Spleen (tissue), 11 donors: ENCODE results near the gene CGNL1. TPM values are rescaled to one million over a fixed set of nuclear protein-coding genes. Genes with fewer than 3 reads are reported as not detected.

Source experiments
- DNase-seq: peaks from one replicate; pipeline ENCODE4 v3.0.0-alpha.2; 2020
- H3K27ac ChIP-seq, 8 donors: fragments of 200-600 bp; sonication (generic) in 7 of 8; 1 replicate in 4 of 8; 2 replicates in 4 of 8; pipeline versions ENCODE4 v1.5.0 to v1.8.0; 2016 to 2021; ENCODE audit warnings: inconsistent platforms in 4 of 8, mild to moderate bottlenecking in 4 of 8, moderate library complexity in 1 of 8
- H3K27me3 ChIP-seq, 7 donors: fragments of 200-600 bp; sonication (generic) in 6 of 7; replicated peaks in 1 of 7; 1 replicate in 4 of 7; 2 replicates in 3 of 7; pipeline versions ENCODE4 v1.5.0 to v1.8.0; 2016 to 2021; ENCODE audit warnings: inconsistent platforms in 3 of 7, mild to moderate bottlenecking in 1 of 7
- H3K36me3 ChIP-seq, 6 donors: fragments of 200-600 bp; sonication (generic) in 5 of 6; 1 replicate in 4 of 6; 2 replicates in 2 of 6; pipeline versions ENCODE4 v1.5.0 to v1.8.0; 2016 to 2021; ENCODE audit warnings: inconsistent platforms in 2 of 6
- H3K4me1 ChIP-seq, 6 donors: fragments of 200-600 bp; sonication (generic) in 5 of 6; 1 replicate in 3 of 6; 2 replicates in 3 of 6; pipeline versions ENCODE4 v1.5.0 to v1.8.0; 2016 to 2021; ENCODE audit warnings: inconsistent platforms in 3 of 6
- H3K4me3 ChIP-seq, 8 donors: fragments of 200-600 bp; sonication (generic) in 7 of 8; 1 replicate in 4 of 8; 2 replicates in 4 of 8; pipeline versions ENCODE4 v1.5.0 to v1.8.0; 2016 to 2021; ENCODE audit warnings: inconsistent platforms in 4 of 8, mild to moderate bottlenecking in 4 of 8, moderate library complexity in 2 of 8
- H3K9me3 ChIP-seq, 8 donors: fragments of 200-600 bp; sonication (generic) in 7 of 8; 1 replicate in 4 of 8; 2 replicates in 4 of 8; pipeline versions ENCODE4 v1.5.0 to v1.8.0; 2016 to 2021; ENCODE audit warnings: inconsistent platforms in 4 of 8
- CTCF ChIP-seq, 11 experiments: fragments of 200-600 bp in 7 of 11; fragments of 450-650 bp in 4 of 11; sonication (generic) in 4 of 11; IDR thresholded peaks in 8 of 11; conservative IDR thresholded peaks in 3 of 11; 1 replicate in 7 of 11; 2 replicates in 4 of 11; pipeline versions ENCODE4 v1.4.0 to v1.8.0; 2016 to 2021; ENCODE audit warnings: antibody characterized with exemption in 11 of 11, inconsistent platforms in 4 of 11, mild to moderate bottlenecking in 1 of 11
- POLR2A ChIP-seq, 3 donors: fragments of 450-650 bp; IDR thresholded peaks; one replicate each; pipeline ENCODE4 v1.5.1; 2017; ENCODE audit warnings: antibody characterized with exemption in 3 of 3, mild to moderate bottlenecking in 1 of 3
- POLR2AphosphoS5 ChIP-seq, 3 donors: sonication (generic); formaldehyde crosslinking; IDR thresholded peaks; one replicate each; pipeline ENCODE4 v1.5.1; 2017; ENCODE audit warnings: antibody characterized with exemption in 3 of 3
- WGBS, 5 donors: extraction: QIAGEN DNeasy Blood & Tissue Kit in 3 of 5; methylation state at CpG; one replicate each; pipeline versions ENCODE4 v1.1.5 to v1.1.7; 2013 to 2018; 5-methylcytosine and 5-hydroxymethylcytosine counted together
- intact Hi-C: fragments of 100-400 bp; cut with DNase I; formaldehyde crosslinking; loops from one replicate; pipeline ENCODE4 v1.15.0; 2023; ENCODE audit warnings: low total_unique reads
- polyA plus RNA-seq, 3 donors: library from polyadenylated mRNA; stranded (reverse); fragments of 200-250 nt; gene quantifications; one replicate each; pipeline ENCODE4 v1.2.1, GENCODE V29; 2013
- total RNA-seq, 7 donors: library from RNA; depleted of rRNA in 3 of 7; stranded (reverse); fragments of >200 nt in 3 of 7; fragmentation: NEBNext Ultra II Directional in 4 of 7; extraction: Animal tissue kit (Norgen Biotek cat#: 25700) in 4 of 7; gene quantifications; one replicate each; pipeline versions ENCODE4 v1.1.0 to v1.2.1, GENCODE V29; 2016 to 2021
- donor health status: healthy with polysubstance abuse.
- donor health status: DM: no; HTN: no; CAD: no; lungs with moderate emphysema.
- donor health status: DM: no; HTN: no; CAD: no.
- donor health status: Bipolar disorder and iron deficiency.
- donor health status: healthy.
- donor health status: DM: no; HTN: no; CAD: no.
- donor health status: DM: yes; HTN: yes; CAD: no.

The CGNL1 gene
- total and polyA plus RNA-seq, 10 donors: 0.07 to 0.73 (median 0.36) TPM

- Histone ChIP-seq H3K27me3 (peaks cover 0 to 5% (median 0%) of the 10 kb centered on the region in 7 donors), H3K9me3 (no peaks in the 10 kb centered on the region), H3K4me3 (no peak overlapping the region), H3K36me3 (no peaks in the 10 kb centered on the region), H3K4me1 (peaks cover 0 to 14% (median 2%) of the 10 kb centered on the region in 6 donors), H3K27ac (no peak overlapping the region)
- TF ChIP-seq CTCF (IDR thresholded peaks at IDR 0.05 in 8 of 11, conservative IDR thresholded peaks at IDR 0.05 in 3 of 11): no peak
- TF ChIP-seq POLR2AphosphoS5 (IDR thresholded peaks at IDR 0.05): no peak
- no peak for TF ChIP-seq POLR2A (IDR thresholded peaks at IDR 0.05)
- no peak for DNase-seq
- intact Hi-C loops: loop anchor here (5.0 kb wide), 1 partner anchor 307 kb away; no protein-coding TSS in a partner anchor
- WGBS, 5 donors: 93 to 97% (median 96%) methylated on average over 3 of the region's 3 CpGs
These were observed 179.0 kb downstream of the CGNL1 start for GRCh38 chr15:57555270-57555669.

- no peak for DNase-seq
- TF ChIP-seq CTCF (IDR thresholded peaks at IDR 0.05 in 8 of 11, conservative IDR thresholded peaks at IDR 0.05 in 3 of 11): no peak
- TF ChIP-seq POLR2A (IDR thresholded peaks at IDR 0.05): no peak
- no peak for TF ChIP-seq POLR2AphosphoS5 (IDR thresholded peaks at IDR 0.05)
- 86 to 96% (median 92%) methylated on average over 9 of the region's 9 CpGs for WGBS, 5 donors
- Histone ChIP-seq H3K4me3 (no peak overlapping the region), H3K4me1 (peaks cover 0 to 16% (median 4%) of the 10 kb centered on the region in 6 donors), H3K36me3 (no peaks in the 10 kb centered on the region), H3K27me3 (peaks cover 0 to 5% (median 0%) of the 10 kb centered on the region in 7 donors), H3K27ac (no peak overlapping the region), H3K9me3 (no peaks in the 10 kb centered on the region)
- intact Hi-C loops: loop anchor here (5.0 kb wide), 1 partner anchor 306 kb away; no protein-coding TSS in a partner anchor
These were observed 179.7 kb downstream of the CGNL1 start for GRCh38 chr15:57556040-57556439.

- peaks cover 0 to 16% (median 7%) of the 10 kb centered on the region in 6 donors for H3K4me1 ChIP-seq
- DNase-seq: no peak
- peaks cover 0 to 10% (median 0%) of the 10 kb centered on the region in 7 donors for H3K27me3 ChIP-seq
- H3K36me3 ChIP-seq: no peaks in the 10 kb centered on the region
- no peak overlapping the region for H3K4me3 ChIP-seq
- H3K27ac ChIP-seq: no peak overlapping the region
- intact Hi-C loops: loop anchor here (5.0 kb wide), 1 partner anchor 305 kb away; no protein-coding TSS in a partner anchor
- no peaks in the 10 kb centered on the region for H3K9me3 ChIP-seq
- 83 to 100% (median 93%) methylated on average over 2 to 3 of the region's 3 CpGs for WGBS, 5 donors
- TF ChIP-seq CTCF (IDR thresholded peaks at IDR 0.05 in 8 of 11, conservative IDR thresholded peaks at IDR 0.05 in 3 of 11) (no peak), POLR2A (IDR thresholded peaks at IDR 0.05) (no peak), POLR2AphosphoS5 (IDR thresholded peaks at IDR 0.05) (no peak)
These were observed 181.0 kb downstream of the CGNL1 start for GRCh38 chr15:57557267-57557666.

- Histone ChIP-seq H3K4me3 (no peak overlapping the region), H3K4me1 (peaks cover 0 to 17% (median 7%) of the 10 kb centered on the region in 6 donors), H3K9me3 (no peaks in the 10 kb centered on the region), H3K36me3 (no peaks in the 10 kb centered on the region), H3K27ac (no peak overlapping the region), H3K27me3 (peaks cover 0 to 13% (median 0%) of the 10 kb centered on the region in 7 donors)
- WGBS, 5 donors: 88 to 94% (median 92%) methylated on average over 6 of the region's 6 CpGs
- no peak for TF ChIP-seq POLR2AphosphoS5 (IDR thresholded peaks at IDR 0.05)
- no peak for TF ChIP-seq POLR2A (IDR thresholded peaks at IDR 0.05)
- TF ChIP-seq CTCF (IDR thresholded peaks at IDR 0.05 in 8 of 11, conservative IDR thresholded peaks at IDR 0.05 in 3 of 11): no peak
- DNase-seq: peak; percentile 3
- intact Hi-C loops: loop anchor here (5.0 kb wide), 1 partner anchor 304 kb away; no protein-coding TSS in a partner anchor
These were observed 181.5 kb downstream of the CGNL1 start for GRCh38 chr15:57557810-57558209.
